ENCODE data around the gene TTC27.
"Not testable (repeated sequence)": the region's sequence is repeated elsewhere in the genome, so short reads cannot be mapped to it uniquely, and the experiment has no call there.

TTC27 gene

GRCh38 chr2:32812316-32812715 lies 184.5 kb downstream of the TTC27 start:
- no peak for DNase-seq

DNA sequence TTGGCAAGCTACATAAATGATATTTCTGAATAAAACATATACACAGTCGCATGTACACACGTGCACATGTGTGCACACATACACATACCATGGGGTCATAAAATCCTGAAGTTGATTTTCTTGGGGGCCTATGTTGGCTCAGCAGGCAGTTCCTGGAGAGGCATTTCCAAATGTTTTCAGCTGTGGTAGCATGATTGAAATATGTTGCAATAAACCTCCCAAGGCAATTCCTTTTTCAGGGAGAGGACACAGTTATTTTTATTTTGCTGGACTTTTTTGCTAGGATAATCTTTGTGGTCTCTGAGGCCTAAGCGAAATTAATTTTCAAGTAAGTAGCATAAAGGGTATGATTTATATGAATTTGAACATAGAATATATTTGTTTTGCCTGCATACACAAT lies 192.2 kb downstream of the TTC27 start:
- DNase-seq, result no peak

DNA sequence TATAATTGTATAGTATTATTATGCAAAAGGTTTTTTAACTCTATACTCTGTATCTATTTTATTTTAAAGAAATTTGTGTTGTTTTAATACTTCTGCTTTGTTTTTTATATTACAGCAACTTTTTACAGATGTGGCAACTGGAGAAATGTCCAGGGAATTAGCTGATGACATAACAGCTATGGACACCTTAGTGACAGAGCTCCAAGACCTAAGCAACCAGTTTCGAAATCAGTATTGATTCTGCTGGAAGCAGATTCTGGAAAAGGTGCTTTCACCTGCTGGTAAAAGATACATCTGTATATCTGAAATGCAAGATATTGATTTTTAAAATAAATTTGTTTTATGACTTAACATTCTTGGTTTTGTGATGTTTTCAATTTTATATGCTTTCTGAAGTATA lies 192.9 kb downstream of the TTC27 start:
- no peak for DNase-seq

- DNase-seq, result no peak
Observed at GRCh38 chr2:32824070-32824809, 196.4 kb downstream of the TTC27 start.

DNA sequence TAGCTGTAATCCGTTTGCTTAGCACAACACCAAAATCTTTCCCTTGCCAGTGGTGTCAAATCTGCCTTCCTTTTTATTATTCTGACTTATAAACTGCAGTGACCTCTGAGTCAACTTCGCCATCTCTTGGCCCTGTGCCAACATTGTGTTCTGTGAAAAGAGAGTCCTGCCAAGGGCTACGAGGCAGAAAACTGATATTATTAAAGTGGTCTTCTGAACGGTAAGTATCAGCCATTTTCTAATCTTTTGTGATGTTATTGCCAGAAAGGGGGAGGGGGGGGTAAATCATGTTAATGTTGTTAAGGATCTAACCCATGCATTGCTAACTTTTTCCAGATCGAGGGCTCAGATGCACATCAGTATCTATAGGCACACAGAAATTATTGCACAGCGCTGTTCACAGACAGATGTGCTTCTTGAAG lies 197.5 kb downstream of the TTC27 start:
- no peak for DNase-seq

DNA sequence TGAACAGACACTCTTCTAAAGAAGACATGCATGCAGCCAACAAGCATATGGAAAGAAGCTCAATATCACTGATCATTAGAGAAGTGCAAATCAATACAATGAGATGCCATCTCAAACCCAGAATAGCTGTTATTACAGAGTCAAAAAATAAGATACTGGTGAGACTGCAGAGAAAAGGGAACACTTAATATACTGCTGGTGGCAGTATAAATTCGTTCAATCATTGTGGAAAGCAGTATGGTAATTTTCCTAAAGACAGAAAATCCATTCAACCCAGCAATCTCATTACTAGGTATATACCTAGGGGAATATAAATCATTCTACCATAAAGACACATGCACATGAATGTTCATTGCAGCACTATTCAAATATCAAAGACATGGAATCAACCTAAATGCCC lies 202.3 kb downstream of the TTC27 start:
- DNase-seq, result no peak

- no peak for DNase-seq
Observed at GRCh38 chr2:32832821-32833220, 205.0 kb downstream of the TTC27 start.

- DNase-seq, result no peak
Observed at GRCh38 chr2:32833709-32834108, 205.9 kb downstream of the TTC27 start.

- no peak for DNase-seq
Observed at GRCh38 chr2:32835148-32835547, 207.3 kb downstream of the TTC27 start.

- DNase-seq, result no peak
Observed at GRCh38 chr2:32836933-32837332, 209.1 kb downstream of the TTC27 start.

DNA sequence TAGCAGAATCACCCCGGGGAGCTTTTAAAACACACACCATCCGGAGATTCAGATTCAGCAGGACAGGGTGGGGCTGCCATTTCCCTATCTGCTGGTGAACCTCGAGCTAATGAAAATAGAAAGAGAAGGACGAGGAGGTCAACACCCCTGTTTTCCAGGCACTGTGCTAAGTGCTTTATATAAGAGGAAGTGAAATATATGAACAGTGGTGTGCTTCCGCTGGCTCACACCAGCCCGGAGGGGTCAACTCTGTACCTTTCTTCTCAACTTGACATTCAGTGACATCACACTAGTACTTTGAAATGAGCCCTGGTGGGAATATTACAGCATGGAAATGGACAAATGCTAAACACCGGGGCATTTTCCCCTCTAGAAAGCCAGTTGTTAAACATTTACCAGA lies 210.6 kb downstream of the TTC27 start:
- no peak for DNase-seq

- DNase-seq, result no peak
Observed at GRCh38 chr2:32838949-32839348, 211.1 kb downstream of the TTC27 start.

GRCh38 chr2:32841931-32842898 lies 214.4 kb downstream of the TTC27 start:
- no peak for DNase-seq

- DNase-seq, result no peak
Observed at GRCh38 chr2:32843699-32844098, 215.8 kb downstream of the TTC27 start.

DNA sequence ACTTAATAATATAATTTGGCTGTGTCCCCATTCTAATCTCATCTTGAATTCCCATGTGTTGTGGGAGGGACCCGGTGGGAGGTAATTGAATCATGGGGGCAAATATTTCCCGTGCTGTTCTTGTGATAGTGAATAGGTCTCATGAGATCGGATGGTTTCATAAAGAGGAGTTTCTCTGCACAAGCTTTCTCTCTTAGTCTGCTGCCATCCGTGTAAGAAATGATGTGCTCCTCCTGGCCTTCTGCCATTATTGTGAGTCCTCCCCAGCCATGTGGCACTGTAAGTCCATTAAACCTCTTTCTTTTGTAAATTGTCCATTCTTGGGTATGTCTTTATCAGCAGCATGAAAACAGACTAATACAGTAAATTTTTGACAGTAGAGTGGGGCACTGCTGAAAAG lies 216.4 kb downstream of the TTC27 start:
- no peak for DNase-seq

DNA sequence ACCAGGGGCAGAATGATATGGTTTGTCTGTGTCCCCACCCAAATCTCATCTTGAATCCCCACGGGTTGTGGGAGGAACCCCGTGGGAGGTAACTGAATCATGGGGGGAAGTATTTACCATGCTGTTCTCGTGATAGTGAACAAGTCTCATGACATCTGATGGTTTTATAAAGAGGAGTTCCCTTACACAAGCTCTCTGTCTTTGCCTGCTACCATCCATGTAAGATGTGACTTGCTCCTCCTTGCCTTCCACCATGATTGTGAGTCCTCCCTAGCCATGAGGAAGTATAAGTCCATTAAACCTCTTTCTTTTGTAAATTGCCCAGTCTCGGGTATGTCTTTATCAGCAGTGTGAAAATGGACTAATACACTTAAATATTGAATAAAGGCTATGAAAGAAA lies 218.4 kb downstream of the TTC27 start:
- DNase-seq, result not testable (repeated sequence)

GRCh38 chr2:32847734-32848133 lies 219.9 kb downstream of the TTC27 start:
- no peak for DNase-seq

DNA sequence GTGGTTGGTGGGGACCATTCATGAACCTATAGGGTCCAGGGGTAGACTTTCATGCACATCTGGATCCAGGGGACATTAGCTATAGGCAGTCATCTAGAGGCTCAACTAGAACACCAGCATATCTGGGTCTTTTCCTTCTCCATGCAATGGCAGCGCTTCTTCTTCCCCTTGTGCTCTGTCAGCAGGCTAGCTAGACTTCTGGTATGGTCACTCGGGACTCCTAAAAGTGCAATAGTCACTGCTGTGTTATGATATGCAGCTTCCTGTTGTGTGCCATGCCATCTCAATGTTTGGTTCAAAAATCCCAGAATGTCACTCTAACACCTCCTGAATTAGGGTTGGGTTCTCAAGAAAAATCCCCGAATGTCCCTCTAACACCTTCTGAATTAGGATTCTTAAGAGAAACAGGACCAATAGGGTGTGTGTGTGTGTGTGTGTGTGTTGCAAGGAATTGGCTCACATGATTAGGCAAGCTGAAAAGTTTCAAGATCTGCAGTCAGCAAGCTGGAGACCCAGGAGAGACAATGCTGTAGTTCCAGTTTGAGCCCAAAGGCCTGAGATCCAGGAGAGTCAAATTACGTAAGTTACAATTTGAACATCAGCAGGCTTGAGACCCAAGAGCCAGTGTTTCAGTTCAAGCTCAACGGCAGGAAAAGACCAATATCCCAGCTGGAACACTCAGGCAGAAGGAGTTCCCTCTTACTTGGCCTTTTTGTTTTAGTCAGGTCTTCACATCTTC lies 221.8 kb downstream of the TTC27 start:
- no peak for DNase-seq

GRCh38 chr2:32851777-32852439 lies 224.1 kb downstream of the TTC27 start:
- no peak for DNase-seq

GRCh38 chr2:32852856-32853255 lies 225.0 kb downstream of the TTC27 start:
- no peak for DNase-seq

- DNase-seq, result no peak
Observed at GRCh38 chr2:32856891-32857290, 229.0 kb downstream of the TTC27 start.

DNA sequence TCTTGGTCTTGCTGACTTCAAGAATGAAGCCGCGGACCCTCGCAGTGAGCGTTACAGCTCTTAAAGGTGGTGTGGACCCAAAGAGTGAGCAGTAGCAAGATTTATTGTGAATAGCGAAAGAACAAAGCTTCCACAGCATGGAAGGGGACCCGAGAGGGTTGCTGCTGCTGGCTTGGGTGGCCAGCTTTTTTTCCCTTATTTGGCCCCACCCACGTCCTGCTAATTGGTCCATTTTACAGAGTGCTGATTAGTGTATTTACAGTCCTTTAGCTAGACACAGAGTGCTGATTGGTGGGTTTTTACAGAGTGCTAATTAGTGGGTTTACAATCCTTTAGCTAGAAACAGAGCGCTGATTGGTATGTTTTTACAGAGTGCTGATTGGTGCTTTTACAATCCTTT lies 230.9 kb downstream of the TTC27 start:
- DNase-seq, result no peak

DNA sequence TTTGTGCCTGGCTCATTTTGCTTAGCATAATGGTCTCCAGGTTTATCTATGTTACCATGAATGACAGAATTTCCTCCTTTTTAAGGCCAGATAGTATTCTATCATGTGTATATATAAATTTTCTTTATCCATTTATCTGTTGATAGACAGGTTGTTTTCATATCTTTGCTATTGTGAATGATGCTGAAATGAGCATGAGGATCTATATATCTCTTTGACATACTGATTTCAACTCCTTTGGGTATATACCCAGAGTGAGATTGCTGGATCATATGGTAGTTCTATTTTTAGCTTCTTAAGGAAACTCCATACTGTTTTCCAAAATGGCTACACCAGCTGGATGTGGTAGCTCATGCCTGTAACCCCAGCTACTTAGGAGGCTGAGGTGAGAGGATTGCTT lies 232.5 kb downstream of the TTC27 start:
- no peak for DNase-seq

Measured in NCI-H526 treated with DMSO at 0.1 percent for 48 hours (cell line).